Measurements from ENCODE around the gene PPEF2.

PPEF2 gene

DNA sequence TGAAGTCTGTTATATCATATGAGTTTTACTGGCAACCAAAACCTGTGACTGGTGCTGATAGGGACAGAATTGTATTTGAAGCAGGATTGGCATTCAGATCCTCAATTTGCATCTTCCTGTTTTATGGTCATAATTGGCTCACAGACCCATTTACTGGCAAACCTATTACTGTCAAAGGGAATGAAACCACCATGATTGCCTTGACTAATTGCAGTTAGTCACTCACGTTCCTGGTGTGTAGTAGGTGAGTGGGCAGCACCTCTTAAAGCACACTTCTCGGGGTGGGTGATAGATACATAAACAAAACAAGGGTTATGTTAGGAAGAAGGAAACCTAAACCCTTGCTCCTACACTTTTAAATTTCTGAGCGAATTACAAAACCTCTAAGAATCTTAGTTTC is 81.0 kb downstream of the PPEF2 start:
- no peaks in the 10 kb centered on the region for H3K27me3 ChIP-seq (replicated peaks; ENCODE audit: insufficient read depth, low read length)
- no peak overlapping the region for H3K4me3 ChIP-seq (ENCODE audit: low read length)
- H3K9me3 ChIP-seq (replicated peaks; ENCODE audit: insufficient read depth, low read length), result no peaks in the 10 kb centered on the region
- H3K36me3 ChIP-seq (replicated peaks; ENCODE audit: insufficient read depth, low read length), result no peaks in the 10 kb centered on the region
- no peaks in the 10 kb centered on the region for H3K9me2 ChIP-seq (replicated peaks; ENCODE audit: insufficient read depth, low read length)
- H2AFZ ChIP-seq (ENCODE audit: low read length), result no peak overlapping the region
- no peaks in the 10 kb centered on the region for H3F3A ChIP-seq (ENCODE audit: insufficient read depth, low read length)
- H3K9ac ChIP-seq (ENCODE audit: low read length), result no peak overlapping the region
- TF ChIP-seq EZH2 (optimal IDR thresholded peaks at IDR 0.05; ENCODE audit: low read depth, low read length) (no peak), EZH2phosphoT487 (IDR thresholded peaks at IDR 0.05; ENCODE audit: low read length) (no peak)
- TF ChIP-seq, protein P1, sequence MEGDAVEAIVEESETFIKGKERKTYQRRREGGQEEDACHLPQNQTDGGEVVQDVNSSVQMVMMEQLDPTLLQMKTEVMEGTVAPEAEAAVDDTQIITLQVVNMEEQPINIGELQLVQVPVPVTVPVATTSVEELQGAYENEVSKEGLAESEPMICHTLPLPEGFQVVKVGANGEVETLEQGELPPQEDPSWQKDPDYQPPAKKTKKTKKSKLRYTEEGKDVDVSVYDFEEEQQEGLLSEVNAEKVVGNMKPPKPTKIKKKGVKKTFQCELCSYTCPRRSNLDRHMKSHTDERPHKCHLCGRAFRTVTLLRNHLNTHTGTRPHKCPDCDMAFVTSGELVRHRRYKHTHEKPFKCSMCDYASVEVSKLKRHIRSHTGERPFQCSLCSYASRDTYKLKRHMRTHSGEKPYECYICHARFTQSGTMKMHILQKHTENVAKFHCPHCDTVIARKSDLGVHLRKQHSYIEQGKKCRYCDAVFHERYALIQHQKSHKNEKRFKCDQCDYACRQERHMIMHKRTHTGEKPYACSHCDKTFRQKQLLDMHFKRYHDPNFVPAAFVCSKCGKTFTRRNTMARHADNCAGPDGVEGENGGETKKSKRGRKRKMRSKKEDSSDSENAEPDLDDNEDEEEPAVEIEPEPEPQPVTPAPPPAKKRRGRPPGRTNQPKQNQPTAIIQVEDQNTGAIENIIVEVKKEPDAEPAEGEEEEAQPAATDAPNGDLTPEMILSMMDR (IDR thresholded peaks at IDR 0.05; ENCODE audit: low read length), result no peak
- H3K27ac ChIP-seq (ENCODE audit: low read length), result no peak overlapping the region
- H3K4me2 ChIP-seq (ENCODE audit: low read depth, low read length), result no peak overlapping the region
- H4K20me1 ChIP-seq (ENCODE audit: insufficient read depth, low read length), result no peaks in the 10 kb centered on the region
- H3K79me2 ChIP-seq (ENCODE audit: low read length), result no peaks in the 10 kb centered on the region
- H3K4me1 ChIP-seq (ENCODE audit: low read length), result no peaks in the 10 kb centered on the region
- no peak for DNase-seq

DNA sequence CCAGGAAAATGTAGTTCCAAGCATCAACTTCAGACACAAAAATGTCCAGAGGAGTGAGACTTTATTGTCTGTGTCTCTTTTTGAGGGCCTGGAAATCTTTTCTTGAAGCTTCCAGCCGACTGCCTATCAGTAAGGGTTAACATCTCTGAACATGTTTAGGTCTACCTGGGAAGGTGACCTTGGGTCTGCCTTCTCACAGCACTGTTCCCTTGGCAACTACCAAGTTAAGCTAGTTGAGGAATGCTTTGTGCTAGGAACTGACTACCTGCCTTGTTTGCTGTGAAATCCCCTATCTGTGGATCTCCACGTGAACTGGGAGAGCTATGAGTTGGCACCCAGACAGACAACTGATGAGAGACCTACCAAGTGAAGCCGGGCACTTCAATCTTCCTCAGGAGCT is 81.6 kb downstream of the PPEF2 start:
- no peaks in the 10 kb centered on the region for H3K9me3 ChIP-seq (replicated peaks; ENCODE audit: insufficient read depth, low read length)
- DNase-seq, result no peak
- H3K27ac ChIP-seq (ENCODE audit: low read length), result no peak overlapping the region
- no peaks in the 10 kb centered on the region for H3F3A ChIP-seq (ENCODE audit: insufficient read depth, low read length)
- TF ChIP-seq EZH2 (optimal IDR thresholded peaks at IDR 0.05; ENCODE audit: low read depth, low read length), result no peak
- TF ChIP-seq EZH2phosphoT487 (IDR thresholded peaks at IDR 0.05; ENCODE audit: low read length), result no peak
- TF ChIP-seq, protein P1 (IDR thresholded peaks at IDR 0.05; ENCODE audit: low read length), result no peak
- H3K9me2 ChIP-seq (replicated peaks; ENCODE audit: insufficient read depth, low read length), result no peaks in the 10 kb centered on the region
- no peaks in the 10 kb centered on the region for H3K4me1 ChIP-seq (ENCODE audit: low read length)
- no peak overlapping the region for H3K9ac ChIP-seq (ENCODE audit: low read length)
- no peak overlapping the region for H3K4me2 ChIP-seq (ENCODE audit: low read depth, low read length)
- H4K20me1 ChIP-seq (ENCODE audit: insufficient read depth, low read length), result no peaks in the 10 kb centered on the region
- no peak overlapping the region for H2AFZ ChIP-seq (ENCODE audit: low read length)
- H3K79me2 ChIP-seq (ENCODE audit: low read length), result no peaks in the 10 kb centered on the region
- H3K36me3 ChIP-seq (replicated peaks; ENCODE audit: insufficient read depth, low read length), result no peaks in the 10 kb centered on the region
- H3K27me3 ChIP-seq (replicated peaks; ENCODE audit: insufficient read depth, low read length), result no peaks in the 10 kb centered on the region
- no peak overlapping the region for H3K4me3 ChIP-seq (ENCODE audit: low read length)

DNA sequence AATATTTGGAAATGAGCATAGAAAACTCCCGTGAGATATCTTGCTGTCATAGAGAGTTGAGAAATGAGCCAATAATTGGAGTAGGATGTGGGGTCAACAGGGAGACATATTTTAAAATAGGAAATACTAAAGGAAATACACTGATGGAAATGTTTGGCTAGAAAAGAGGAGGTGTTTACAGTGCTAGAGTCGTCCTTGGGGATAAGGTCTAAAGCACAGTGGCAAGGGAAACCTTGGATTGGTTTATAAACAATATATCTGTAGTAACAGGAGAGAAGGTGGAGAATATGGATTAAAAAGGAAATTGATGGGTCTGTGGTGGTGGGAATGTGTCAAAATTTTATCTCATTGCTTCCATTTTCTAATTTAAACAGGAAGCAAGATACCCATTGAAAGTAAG is 82.1 kb downstream of the PPEF2 start:
- no peak overlapping the region for H2AFZ ChIP-seq (ENCODE audit: low read length)
- no peaks in the 10 kb centered on the region for H4K20me1 ChIP-seq (ENCODE audit: insufficient read depth, low read length)
- H3K79me2 ChIP-seq (ENCODE audit: low read length), result no peaks in the 10 kb centered on the region
- H3K4me1 ChIP-seq (ENCODE audit: low read length), result no peaks in the 10 kb centered on the region
- H3K9ac ChIP-seq (ENCODE audit: low read length), result no peak overlapping the region
- no peak overlapping the region for H3K4me3 ChIP-seq (ENCODE audit: low read length)
- no peaks in the 10 kb centered on the region for H3K9me3 ChIP-seq (replicated peaks; ENCODE audit: insufficient read depth, low read length)
- no peak for TF ChIP-seq EZH2 (optimal IDR thresholded peaks at IDR 0.05; ENCODE audit: low read depth, low read length)
- TF ChIP-seq, protein P1 (IDR thresholded peaks at IDR 0.05; ENCODE audit: low read length), result no peak
- TF ChIP-seq EZH2phosphoT487 (IDR thresholded peaks at IDR 0.05; ENCODE audit: low read length), result no peak
- H3F3A ChIP-seq (ENCODE audit: insufficient read depth, low read length), result no peaks in the 10 kb centered on the region
- H3K27me3 ChIP-seq (replicated peaks; ENCODE audit: insufficient read depth, low read length), result no peaks in the 10 kb centered on the region
- H3K27ac ChIP-seq (ENCODE audit: low read length), result no peak overlapping the region
- H3K9me2 ChIP-seq (replicated peaks; ENCODE audit: insufficient read depth, low read length), result no peaks in the 10 kb centered on the region
- H3K36me3 ChIP-seq (replicated peaks; ENCODE audit: insufficient read depth, low read length), result no peaks in the 10 kb centered on the region
- DNase-seq, result no peak
- H3K4me2 ChIP-seq (ENCODE audit: low read depth, low read length), result no peak overlapping the region
